Skeletal muscle satellite cell (primary cell): ENCODE results near the gene TNFRSF6B.

Experiments used
- H3K27me3 ChIP-seq: 2 replicates; pipeline ENCODE4 v1.7.0; 2013; ENCODE audit warnings: low read length; ENCODE audit not compliant: control insufficient read depth, insufficient read depth
- H3K36me3 ChIP-seq: 2 replicates; pipeline ENCODE4 v1.7.0; 2013; ENCODE audit warnings: mild to moderate bottlenecking, control low read depth, low read length; ENCODE audit not compliant: insufficient read depth
- H3K4me1 ChIP-seq: 2 replicates; pipeline ENCODE4 v1.7.0; 2013; ENCODE audit warnings: low read length; ENCODE audit not compliant: control insufficient read depth, insufficient read depth
- H3K4me2 ChIP-seq: 2 replicates; pipeline ENCODE4 v1.7.0; 2013; ENCODE audit warnings: mild to moderate bottlenecking, low read length
- H3K4me3 ChIP-seq: 2 replicates; pipeline ENCODE4 v1.7.0; 2013; ENCODE audit warnings: low read length
- H3K9ac ChIP-seq: 2 replicates; pipeline ENCODE4 v1.7.0; 2013; ENCODE audit warnings: mild to moderate bottlenecking, low read depth, low read length, moderate library complexity
- H3K9me3 ChIP-seq: replicated peaks from 2 replicates; pipeline ENCODE4 v1.7.0; 2013; ENCODE audit warnings: mild to moderate bottlenecking, control low read depth, low read length

The TNFRSF6B gene

GRCh38 chr20:63701329-63702035 is 5.0 kb downstream of the TNFRSF6B start:
- Histone ChIP-seq H3K36me3 (peaks cover 43% of the 10 kb centered on the region), H3K9me3 (no peaks in the 10 kb centered on the region), H3K4me1 (peaks cover 43% of the 10 kb centered on the region), H3K9ac (no peak overlapping the region), H3K4me3 (no peak overlapping the region), H3K27me3 (no peaks in the 10 kb centered on the region), H3K4me2 (no peak overlapping the region)

GRCh38 chr20:63702036-63702665 is 5.7 kb downstream of the TNFRSF6B start:
- Histone ChIP-seq H3K36me3 (peaks cover 46% of the 10 kb centered on the region), H3K27me3 (no peaks in the 10 kb centered on the region), H3K4me1 (peaks cover 42% of the 10 kb centered on the region), H3K4me3 (no peak overlapping the region), H3K9me3 (no peaks in the 10 kb centered on the region), H3K9ac (no peak overlapping the region), H3K4me2 (no peak overlapping the region)

- H3K4me2 ChIP-seq = no peak overlapping the region
- H3K9ac ChIP-seq = no peak overlapping the region
- no peaks in the 10 kb centered on the region for H3K9me3 ChIP-seq
- no peaks in the 10 kb centered on the region for H3K27me3 ChIP-seq
- H3K4me3 ChIP-seq = no peak overlapping the region
- peaks cover 41% of the 10 kb centered on the region for H3K36me3 ChIP-seq
- peaks cover 35% of the 10 kb centered on the region for H3K4me1 ChIP-seq
These were observed 6.5 kb downstream of the TNFRSF6B start for GRCh38 chr20:63702751-63703470.

DNA sequence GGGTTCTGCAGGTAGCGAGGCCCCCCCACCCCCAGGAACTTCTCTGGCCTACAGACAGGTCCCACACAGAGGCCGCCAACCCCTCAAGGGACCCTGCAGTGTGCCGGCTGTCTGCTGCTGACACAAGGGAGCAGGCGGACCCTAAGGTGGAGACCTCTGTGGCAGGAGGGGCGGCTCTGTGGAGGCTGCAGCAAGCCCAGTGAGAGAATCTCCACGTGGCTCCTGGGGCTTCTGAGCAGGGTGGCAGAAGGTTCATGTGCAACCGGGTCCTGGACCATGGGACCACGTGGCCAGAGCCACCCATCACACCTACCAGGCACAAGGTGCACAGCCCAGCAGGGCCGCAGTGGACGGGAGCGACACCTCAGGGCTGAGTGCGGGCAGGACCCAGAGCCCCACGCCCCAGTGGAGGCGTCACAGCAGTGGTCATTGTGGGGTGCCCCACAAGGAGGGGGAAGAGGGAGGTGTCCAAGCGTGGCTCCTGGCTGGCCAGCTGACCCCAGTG is 7.1 kb downstream of the TNFRSF6B start:
- no peak overlapping the region for H3K9ac ChIP-seq

DNA sequence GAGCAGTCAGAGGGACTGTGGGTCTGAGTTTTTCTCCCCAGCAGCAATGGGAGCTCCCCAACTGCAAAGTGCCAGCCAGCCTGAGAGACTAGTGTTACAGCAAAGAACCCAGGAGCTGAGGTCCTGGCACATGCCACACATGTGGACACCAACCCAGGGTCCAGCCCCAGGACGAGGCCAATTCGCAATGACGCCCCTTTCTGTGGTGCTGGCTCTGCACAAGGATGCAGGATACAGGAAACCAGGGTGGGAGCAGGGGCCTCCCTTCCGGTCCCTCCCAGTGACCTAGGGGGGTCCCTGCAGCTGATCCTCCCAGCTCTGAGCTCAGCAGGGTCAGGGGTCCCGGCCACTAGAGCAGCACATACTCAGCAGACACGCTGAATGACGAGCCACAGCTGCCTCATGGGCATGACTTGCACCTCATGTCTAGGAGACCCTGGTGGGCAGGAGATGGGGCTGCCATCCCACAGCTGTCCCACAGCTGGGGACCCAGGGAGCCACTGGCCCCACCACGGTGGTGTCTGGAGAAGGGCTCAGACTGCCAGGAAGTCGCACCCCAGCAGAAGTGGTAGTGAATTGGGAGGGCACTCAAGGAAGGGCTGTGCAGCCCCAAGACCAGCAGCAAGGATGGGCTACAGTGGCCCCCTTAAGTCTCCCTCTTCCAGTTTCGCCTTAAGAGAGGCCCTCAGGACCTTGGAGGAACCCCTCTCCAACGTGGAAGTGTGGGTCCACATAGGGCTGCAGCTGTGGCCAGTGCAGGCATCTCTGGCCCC is 7.7 kb downstream of the TNFRSF6B start:
- Histone ChIP-seq H3K9ac (no peak overlapping the region), H3K9me3 (no peaks in the 10 kb centered on the region), H3K4me3 (no peak overlapping the region), H3K4me1 (peaks cover 30% of the 10 kb centered on the region), H3K4me2 (no peak overlapping the region), H3K27me3 (no peaks in the 10 kb centered on the region), H3K36me3 (peaks cover 42% of the 10 kb centered on the region)

More for the DNA sequence above, 7.1 kb downstream of the TNFRSF6B start:
- Histone ChIP-seq H3K4me3 (no peak overlapping the region), H3K9me3 (no peaks in the 10 kb centered on the region), H3K36me3 (peaks cover 38% of the 10 kb centered on the region), H3K4me1 (peaks cover 30% of the 10 kb centered on the region), H3K27me3 (no peaks in the 10 kb centered on the region), H3K4me2 (no peak overlapping the region)

DNA sequence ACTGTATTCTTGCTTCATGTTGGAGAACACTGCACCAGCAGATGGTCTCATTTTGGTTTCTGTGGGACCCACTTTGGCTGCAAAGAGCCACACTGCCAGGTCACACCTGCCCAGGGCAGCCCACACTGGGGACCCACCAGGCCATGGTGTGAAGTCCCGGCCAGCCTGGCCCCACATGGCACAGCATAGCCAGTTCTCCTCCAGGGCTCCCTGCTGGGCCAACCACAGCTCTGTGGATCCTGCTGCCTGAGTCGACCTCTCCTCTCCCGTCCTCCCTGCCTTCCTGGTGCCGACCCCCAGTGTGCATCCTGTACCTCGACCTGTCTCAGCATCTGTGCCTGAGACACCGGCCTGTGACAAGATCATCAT is 8.3 kb downstream of the TNFRSF6B start:
- Histone ChIP-seq H3K9me3 (no peaks in the 10 kb centered on the region), H3K4me3 (no peak overlapping the region), H3K9ac (no peak overlapping the region), H3K4me1 (peaks cover 26% of the 10 kb centered on the region), H3K4me2 (no peak overlapping the region), H3K27me3 (no peaks in the 10 kb centered on the region), H3K36me3 (peaks cover 46% of the 10 kb centered on the region)

DNA sequence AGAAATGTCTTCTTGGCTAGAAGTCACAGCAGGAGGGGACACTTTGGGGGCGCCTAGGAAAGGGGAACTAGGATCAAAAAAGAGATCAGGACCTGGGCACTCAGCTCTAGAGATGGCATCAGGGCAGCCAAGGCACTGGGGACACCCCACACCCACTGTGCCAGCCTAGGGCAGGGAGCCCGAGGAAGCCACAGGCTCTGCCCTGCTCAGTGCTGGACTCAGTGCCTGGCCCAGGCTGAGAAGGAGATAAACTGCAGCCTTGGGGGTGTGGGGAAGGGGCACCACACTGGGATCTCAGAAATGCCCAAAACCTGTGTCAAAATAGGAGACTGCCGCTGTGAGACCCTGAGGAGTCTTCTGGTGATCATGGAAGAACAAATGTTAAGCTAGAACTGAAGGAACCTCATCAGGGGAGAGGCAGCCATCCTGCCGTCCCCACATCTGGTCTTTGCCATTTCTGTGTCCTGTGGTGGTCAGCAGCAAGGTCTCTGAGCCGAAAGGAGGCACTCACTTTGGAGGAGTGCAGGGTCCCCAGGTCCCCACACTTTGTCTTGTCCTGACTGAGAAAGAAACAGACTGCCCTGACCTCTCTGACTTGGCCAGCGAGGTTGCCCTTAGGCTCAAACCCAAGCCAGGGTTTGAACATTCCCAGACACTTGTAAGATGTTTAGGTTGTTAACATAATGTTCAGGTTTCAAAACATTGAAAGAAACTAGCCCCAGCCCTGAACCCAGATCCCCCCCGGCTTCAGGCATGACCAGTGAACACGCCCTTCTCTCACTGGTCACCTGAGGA is 9.0 kb downstream of the TNFRSF6B start:
- H3K36me3 ChIP-seq = peaks cover 44% of the 10 kb centered on the region
- no peaks in the 10 kb centered on the region for H3K9me3 ChIP-seq
- peak overlapping the region; percentile 91 for H3K4me2 ChIP-seq
- H3K9ac ChIP-seq = peak overlapping the region; percentile 98
- H3K27me3 ChIP-seq = no peaks in the 10 kb centered on the region
- H3K4me3 ChIP-seq = no peak overlapping the region
- H3K4me1 ChIP-seq = peaks cover 22% of the 10 kb centered on the region

DNA sequence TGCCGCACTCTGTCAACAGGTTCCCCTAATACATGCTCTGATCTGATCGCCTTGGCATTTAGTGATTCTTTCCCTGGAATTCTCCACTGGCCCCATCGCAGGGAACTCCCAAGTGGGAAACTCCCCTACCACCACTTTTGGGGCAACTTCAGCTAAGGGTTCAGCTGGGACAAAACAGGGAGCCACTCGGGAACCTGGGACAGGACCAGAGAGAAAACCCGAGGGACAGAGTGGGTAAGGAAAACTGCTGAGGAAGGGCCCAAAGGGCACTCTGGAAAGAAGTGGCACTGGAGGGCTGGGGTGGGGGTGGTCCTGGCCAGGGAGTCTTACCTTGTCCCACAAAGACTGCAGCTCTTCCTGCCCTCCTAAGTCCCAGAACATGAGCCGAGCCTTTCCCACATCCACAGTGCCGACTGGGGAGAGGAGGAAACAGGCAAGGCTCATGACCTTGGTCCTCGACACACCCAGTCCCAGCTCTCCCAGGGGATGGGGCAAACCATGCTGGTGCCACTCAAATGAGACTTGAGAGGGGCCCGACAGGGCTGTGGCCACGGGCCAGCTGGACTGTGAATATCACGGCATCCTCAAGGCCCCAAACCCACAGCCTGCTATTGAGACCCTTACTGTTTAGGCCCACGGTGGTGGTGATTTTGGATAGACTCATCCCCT is 9.7 kb downstream of the TNFRSF6B start:
- H3K4me2 ChIP-seq = peak overlapping the region; percentile 91
- peak overlapping the region; percentile 98 for H3K9ac ChIP-seq
- H3K27me3 ChIP-seq = no peaks in the 10 kb centered on the region
- H3K4me1 ChIP-seq = peaks cover 22% of the 10 kb centered on the region
- H3K36me3 ChIP-seq = peaks cover 51% of the 10 kb centered on the region
- H3K9me3 ChIP-seq = no peaks in the 10 kb centered on the region
- H3K4me3 ChIP-seq = peak overlapping the region; percentile 97

DNA sequence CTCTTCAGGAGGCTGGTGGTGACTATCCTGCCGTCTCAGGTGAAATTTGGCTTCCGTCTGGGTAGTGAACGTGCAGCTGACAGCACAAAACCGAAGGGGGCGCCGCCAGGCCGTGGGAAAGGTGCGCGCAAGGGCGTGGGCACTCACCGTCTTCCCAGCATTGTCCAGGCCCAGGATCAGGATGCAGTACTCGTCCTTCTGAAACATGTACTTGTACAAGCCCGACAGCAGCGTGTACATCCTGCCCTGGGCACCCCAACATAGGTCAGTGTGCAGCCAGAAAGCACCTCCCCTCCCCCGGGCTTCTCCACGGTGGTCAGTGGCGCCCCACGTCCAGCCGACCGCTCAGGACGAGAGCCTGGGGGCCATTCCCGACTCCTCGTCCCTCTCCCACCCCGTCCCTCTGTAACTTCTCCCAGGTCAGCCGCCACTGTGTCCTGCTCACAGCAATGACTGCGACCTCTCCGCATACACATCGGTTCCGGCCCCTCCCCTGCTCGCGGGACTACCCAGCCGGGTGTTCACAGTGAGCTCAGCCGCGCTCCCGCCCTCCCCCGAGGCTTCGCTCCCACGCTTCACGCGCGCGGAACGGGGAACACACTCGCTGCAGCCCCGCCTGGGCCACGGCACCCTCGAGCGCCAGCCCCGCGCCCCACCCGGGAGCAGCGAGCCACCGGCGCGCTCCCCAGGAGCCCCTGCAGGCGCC is 10.6 kb downstream of the TNFRSF6B start:
- H3K4me2 ChIP-seq = peak overlapping the region; percentile 91
- H3K4me1 ChIP-seq = peaks cover 22% of the 10 kb centered on the region
- H3K9me3 ChIP-seq = no peaks in the 10 kb centered on the region
- H3K36me3 ChIP-seq = peaks cover 58% of the 10 kb centered on the region
- no peaks in the 10 kb centered on the region for H3K27me3 ChIP-seq
- peak overlapping the region; percentile 97 for H3K4me3 ChIP-seq
- H3K9ac ChIP-seq = peak overlapping the region; percentile 98
